HepG2 (cell line): ENCODE data around the gene AUP1. TPM values are rescaled to one million over a fixed set of nuclear protein-coding genes. Genes with fewer than 3 reads are reported as not detected.
A peak's percentile ranks its signal among the peaks of the same experiment; 100 is the strongest.

Experiments
- CEBPB ChIP-seq: IDR thresholded peaks from 2 replicates; pipeline ENCODE4 v1.6.1; 2011; ENCODE audit warnings: low read depth, low read length, improper control_type of control experiment, borderline replicate concordance
- FOXA3 ChIP-seq: IDR thresholded peaks from 2 replicates; pipeline ENCODE4 v1.6.1; 2016; ENCODE audit warnings: missing genetic modification reagents, missing compliant biosample characterization
- FOXK1 ChIP-seq: sonication (generic); formaldehyde crosslinking; IDR thresholded peaks from 2 replicates; pipeline ENCODE4 v1.4.0; 2020; ENCODE audit warnings: low read depth, missing genetic modification reagents, borderline replicate concordance
- HOXA7 ChIP-seq: sonication (generic); formaldehyde crosslinking; IDR thresholded peaks from 2 replicates; pipeline ENCODE4 v1.8.1; 2022; ENCODE audit warnings: mild to moderate bottlenecking, missing genetic modification reagents, moderate library complexity
- IKZF5 ChIP-seq: IDR thresholded peaks from 2 replicates; pipeline ENCODE4 v1.6.1; 2018; ENCODE audit warnings: missing genetic modification reagents, mild to moderate bottlenecking, missing compliant biosample characterization
- IRF1 ChIP-seq: sonication (generic); formaldehyde crosslinking; IDR thresholded peaks from 2 replicates; pipeline ENCODE4 v1.4.0; 2020; ENCODE audit warnings: low read depth, mild to moderate bottlenecking, missing genetic modification reagents
- IRF2 ChIP-seq: IDR thresholded peaks from 2 replicates; pipeline ENCODE4 v1.6.1; 2018; ENCODE audit warnings: missing genetic modification reagents, missing compliant biosample characterization
- MTA3 ChIP-seq: sonication (generic); formaldehyde crosslinking; IDR thresholded peaks from 2 replicates; pipeline ENCODE4 v1.4.0; 2020; ENCODE audit warnings: missing genetic modification reagents
- NCOA5 ChIP-seq: sonication (generic); formaldehyde crosslinking; IDR thresholded peaks from 2 replicates; pipeline ENCODE4 v1.4.0; 2020; ENCODE audit warnings: missing genetic modification reagents
- NFE2 ChIP-seq: sonication (generic); formaldehyde crosslinking; IDR thresholded peaks from 2 replicates; pipeline ENCODE4 v1.4.0; 2020; ENCODE audit warnings: missing genetic modification reagents
- RARG ChIP-seq: sonication (generic); formaldehyde crosslinking; IDR thresholded peaks from 2 replicates; pipeline ENCODE4 v1.4.0; 2020; ENCODE audit warnings: low read depth, mild to moderate bottlenecking, missing genetic modification reagents
- RBM39 ChIP-seq: fragments of 200-400 bp; formaldehyde crosslinking; IDR thresholded peaks from one replicate; pipeline ENCODE4 v1.6.1; 2018; ENCODE audit warnings: antibody characterized with exemption, mild to moderate bottlenecking, low read depth, low read length; ENCODE audit not compliant: poor library complexity, severe bottlenecking
- REST ChIP-seq, 2 experiments: IDR thresholded peaks; 2 replicates each; pipeline ENCODE4 v1.6.1; 2011 to 2012; ENCODE audit warnings: low read length in 2 of 2, borderline replicate concordance in 1 of 2, low read depth in 1 of 2, mild to moderate bottlenecking in 1 of 2, moderate library complexity in 1 of 2
- RNF219 ChIP-seq: sonication (generic); formaldehyde crosslinking; IDR thresholded peaks from 2 replicates; pipeline ENCODE4 v1.5.0; 2020; ENCODE audit warnings: mild to moderate bottlenecking, missing genetic modification reagents
- SRSF9 ChIP-seq: fragments of 200-400 bp; formaldehyde crosslinking; IDR thresholded peaks from 2 replicates; pipeline ENCODE4 v1.6.1; 2018; ENCODE audit warnings: borderline replicate concordance, mild to moderate bottlenecking, low read depth, low read length; ENCODE audit not compliant: insufficient read depth, poor library complexity, severe bottlenecking
- STAT5B ChIP-seq: sonication (generic); formaldehyde crosslinking; IDR thresholded peaks from 2 replicates; pipeline ENCODE4 v1.4.0; 2020; ENCODE audit warnings: missing genetic modification reagents
- TERF1 ChIP-seq: sonication (generic); formaldehyde crosslinking; IDR thresholded peaks from 2 replicates; pipeline ENCODE4 v1.8.0; 2022; ENCODE audit warnings: mild to moderate bottlenecking, missing genetic modification reagents, moderate library complexity
- ZNF225 ChIP-seq: sonication (generic); formaldehyde crosslinking; IDR thresholded peaks from 2 replicates; pipeline ENCODE4 v1.4.0; 2020; ENCODE audit warnings: mild to moderate bottlenecking, missing genetic modification reagents
- ZNF282 ChIP-seq: fragments of 450-650 bp; IDR thresholded peaks from 2 replicates; pipeline ENCODE4 v1.6.1; 2018; ENCODE audit not compliant: partially characterized antibody
- ZSCAN25 ChIP-seq: sonication (generic); formaldehyde crosslinking; IDR thresholded peaks from 2 replicates; pipeline ENCODE4 v1.8.0; 2022; ENCODE audit warnings: mild to moderate bottlenecking, missing genetic modification reagents
- ZSCAN29 ChIP-seq: sonication (generic); formaldehyde crosslinking; conservative IDR thresholded peaks from 2 replicates; pipeline ENCODE4 v1.4.0; 2020; ENCODE audit warnings: mild to moderate bottlenecking, missing genetic modification reagents
- polyA plus RNA-seq, 8 experiments: library from polyadenylated mRNA; depleted of rRNA in 3 of 8; stranded (reverse) in 7 of 8; unstranded in 1 of 8; fragments of >200 nt; fragmentation: Illumina TruSeq in 4 of 8; extraction: Trizol in 4 of 8; gene quantifications; 2 replicates each; pipeline versions ENCODE4 v1.2.1 to v1.2.3, GENCODE V29; 2011 to 2016; ENCODE audit warnings: low read depth in 4 of 8, missing spikeins in 1 of 8, mixed read lengths in 1 of 8; ENCODE audit not compliant: insufficient read depth in 1 of 8
- total RNA-seq, 5 experiments: library from RNA; depleted of rRNA; stranded (reverse); fragments of >200 nt; fragmentation: Illumina TruSeq; extraction: Trizol; gene quantifications; 2 replicates each; pipeline ENCODE4 v1.2.3, GENCODE V29; 2016; ENCODE audit warnings: low read depth in 1 of 5

The AUP1 gene
- total and polyA plus RNA-seq, 2 of the 13 experiments (the other 11 are each of a cell fraction or from before 2014, with no cell fraction given): 174 to 267 TPM

GRCh38 chr2:74502147-74502719 lies 27.3 kb downstream of the AUP1 start (continued):
- TF ChIP-seq NCOA5 (CRISPR knock-in tag): no peak
- TF ChIP-seq ZSCAN25: 0 out of 2 replicates have a peak, but pooled peaks have one; percentile 39
- TF ChIP-seq ZSCAN29 (CRISPR knock-in tag): no peak
- no peak; the same call in 1 of the 2 replicates for TF ChIP-seq TERF1
- no peak for TF ChIP-seq ZNF225
- TF ChIP-seq FOXK1 (CRISPR knock-in tag): no peak; the same call in 1 of the 2 replicates
- peak in 1 of 2 experiments; percentile 38; a peak in 1 of 4 replicates for TF ChIP-seq REST (IDR thresholded peaks at IDR 0.05; ENCODE audit: borderline replicate concordance in 1 of 2, low read depth in 1 of 2, low read length in 2 of 2)
- TF ChIP-seq RNF219 (CRISPR knock-in tag): no peak
- no peak for TF ChIP-seq CEBPB
- TF ChIP-seq RBM39: peak; percentile 26
- TF ChIP-seq IKZF5 (CRISPR knock-in tag): peak; percentile 84
- no peak for TF ChIP-seq IRF1 (CRISPR knock-in tag)
- TF ChIP-seq FOXA3 (CRISPR knock-in tag): peak; percentile 73
- no peak for TF ChIP-seq NFE2
- no peak; the same call in 1 of the 2 replicates for TF ChIP-seq STAT5B (CRISPR knock-in tag)
- no peak for TF ChIP-seq RARG
- TF ChIP-seq MTA3 (CRISPR knock-in tag): no peak
- no peak for TF ChIP-seq HOXA7 (CRISPR knock-in tag)
- TF ChIP-seq ZNF282: no peak
- no peak; the same call in 1 of the 2 replicates for TF ChIP-seq IRF2 (CRISPR knock-in tag)
- no peak for TF ChIP-seq SRSF9
